HEK293 (cell line): ENCODE results near the gene HSPB6.

Experiments
- CTCF ChIP-seq: fragments of 450-650 bp; formaldehyde crosslinking; IDR thresholded peaks from 2 replicates; pipeline ENCODE4 v1.5.1; 2016; ENCODE audit warnings: missing biosample characterization, missing genetic modification characterization
- HOXA7 ChIP-seq: sonication (generic); formaldehyde crosslinking; IDR thresholded peaks from 2 replicates; pipeline ENCODE4 v1.8.1; 2022; ENCODE audit warnings: missing genetic modification reagents, borderline replicate concordance
- MZF1 ChIP-seq: fragments of 450-650 bp; formaldehyde crosslinking; IDR thresholded peaks from 2 replicates; pipeline ENCODE4 v1.5.1; 2017; ENCODE audit warnings: missing biosample characterization, missing genetic modification characterization, borderline replicate concordance
- PATZ1 ChIP-seq: fragments of 450-650 bp; formaldehyde crosslinking; IDR thresholded peaks from 2 replicates; pipeline ENCODE4 v1.5.1; 2016; ENCODE audit warnings: missing biosample characterization, missing genetic modification characterization
- REPIN1 ChIP-seq: fragments of 450-650 bp; formaldehyde crosslinking; IDR thresholded peaks from 2 replicates; pipeline ENCODE4 v1.5.1; 2017; ENCODE audit warnings: missing biosample characterization, missing genetic modification characterization, low read depth
- TCF7L2 ChIP-seq: IDR thresholded peaks from 2 replicates; pipeline ENCODE4 v1.6.1; 2011; ENCODE audit warnings: low read depth, mild to moderate bottlenecking, inconsistent platforms, low read length, moderate library complexity, borderline replicate concordance
- YY1 ChIP-seq: fragments of 450-650 bp; formaldehyde crosslinking; IDR thresholded peaks from 2 replicates; pipeline ENCODE4 v1.5.1; 2018; ENCODE audit warnings: missing biosample characterization, missing genetic modification characterization
- ZBTB20 ChIP-seq: fragments of 450-650 bp; formaldehyde crosslinking; IDR thresholded peaks from 2 replicates; pipeline ENCODE4 v1.5.1; 2016; ENCODE audit warnings: missing biosample characterization, missing genetic modification characterization
- ZNF311 ChIP-seq: fragments of 450-650 bp; formaldehyde crosslinking; IDR thresholded peaks from 2 replicates; pipeline ENCODE4 v1.5.1; 2017; ENCODE audit warnings: missing biosample characterization, missing genetic modification characterization, borderline replicate concordance
- ZNF518A ChIP-seq: fragments of 450-650 bp; formaldehyde crosslinking; conservative IDR thresholded peaks from 2 replicates; pipeline ENCODE4 v1.5.1; 2016; ENCODE audit warnings: low read depth, missing biosample characterization, missing genetic modification characterization
- ZNF544 ChIP-seq: fragments of 450-650 bp; formaldehyde crosslinking; IDR thresholded peaks from 2 replicates; pipeline ENCODE4 v1.5.0; 2017; ENCODE audit warnings: missing biosample characterization, missing genetic modification characterization
- ZSCAN16 ChIP-seq: fragments of 450-650 bp; formaldehyde crosslinking; IDR thresholded peaks from 2 replicates; pipeline ENCODE4 v1.5.1; 2016; ENCODE audit warnings: missing biosample characterization, missing genetic modification characterization

GRCh38 chr19:35783469-35784434 is 26.9 kb upstream of the HSPB6 start:
- no peak for TF ChIP-seq YY1 (tag by site-specific recombination)
- TF ChIP-seq TCF7L2 = no peak
- TF ChIP-seq MZF1 (tag by site-specific recombination) = no peak
- TF ChIP-seq REPIN1 (tag by site-specific recombination) = no peak
- 0 out of 2 replicates have a peak, but pooled peaks have one; percentile 15 for TF ChIP-seq CTCF
- TF ChIP-seq HOXA7 = no peak
- no peak for TF ChIP-seq PATZ1 (tag by site-specific recombination)
- no peak for TF ChIP-seq ZBTB20
- no peak for TF ChIP-seq ZNF311 (tag by site-specific recombination)
- no peak for TF ChIP-seq ZNF544 (tag by site-specific recombination)
- no peak for TF ChIP-seq ZSCAN16 (tag by site-specific recombination)
- no peak for TF ChIP-seq ZNF518A
